HL-60 (cell line): ENCODE data around the gene SETD3.

Source experiments
- DNase-seq, 2 experiments: peaks; one replicate each; pipeline ENCODE4 v3.0.0-alpha.2; 2010 to 2020; ENCODE audit warnings: low read depth in 1 of 2, low spot score in 1 of 2
- H3K27ac ChIP-seq: fragments of 250-450 bp; sonication (Bioruptor Pico); replicated peaks from 2 replicates; pipeline ENCODE4 v1.5.1; 2020; ENCODE audit warnings: mild to moderate bottlenecking, moderate library complexity
- H3K27me3 ChIP-seq: fragments of 250-450 bp; sonication (Bioruptor Pico); 2 replicates; pipeline ENCODE4 v1.5.1; 2021; ENCODE audit warnings: mild to moderate bottlenecking, moderate library complexity; ENCODE audit not compliant: insufficient read depth, poor library complexity, severe bottlenecking
- H3K4me3 ChIP-seq: replicated peaks from 2 replicates; pipeline ENCODE4 v1.5.1; 2011; ENCODE audit warnings: mild to moderate bottlenecking, control low read depth, low read length; ENCODE audit not compliant: insufficient read depth
- GABPA ChIP-seq: IDR thresholded peaks from 2 replicates; pipeline ENCODE4 v1.6.1; 2012; ENCODE audit warnings: low read depth
- POLR2AphosphoS5 ChIP-seq: IDR thresholded peaks from 2 replicates; pipeline ENCODE4 v1.6.1; 2012; ENCODE audit warnings: low read depth
- SPI1 ChIP-seq: IDR thresholded peaks from 2 replicates; pipeline ENCODE4 v1.6.1; 2012; ENCODE audit warnings: low read depth, mild to moderate bottlenecking, borderline replicate concordance
- TF ChIP-seq, protein P1 (sequence below): IDR thresholded peaks from 2 replicates; pipeline ENCODE4 v1.6.1; 2012; ENCODE audit warnings: low read depth; ENCODE audit not compliant: insufficient replicate concordance
- TF ChIP-seq, protein P2 (sequence below): IDR thresholded peaks from one replicate; pipeline ENCODE4 v1.5.1; 2011; ENCODE audit warnings: low read length, control low read depth, inconsistent platforms; ENCODE audit not compliant: insufficient read depth

SETD3 gene

DNA sequence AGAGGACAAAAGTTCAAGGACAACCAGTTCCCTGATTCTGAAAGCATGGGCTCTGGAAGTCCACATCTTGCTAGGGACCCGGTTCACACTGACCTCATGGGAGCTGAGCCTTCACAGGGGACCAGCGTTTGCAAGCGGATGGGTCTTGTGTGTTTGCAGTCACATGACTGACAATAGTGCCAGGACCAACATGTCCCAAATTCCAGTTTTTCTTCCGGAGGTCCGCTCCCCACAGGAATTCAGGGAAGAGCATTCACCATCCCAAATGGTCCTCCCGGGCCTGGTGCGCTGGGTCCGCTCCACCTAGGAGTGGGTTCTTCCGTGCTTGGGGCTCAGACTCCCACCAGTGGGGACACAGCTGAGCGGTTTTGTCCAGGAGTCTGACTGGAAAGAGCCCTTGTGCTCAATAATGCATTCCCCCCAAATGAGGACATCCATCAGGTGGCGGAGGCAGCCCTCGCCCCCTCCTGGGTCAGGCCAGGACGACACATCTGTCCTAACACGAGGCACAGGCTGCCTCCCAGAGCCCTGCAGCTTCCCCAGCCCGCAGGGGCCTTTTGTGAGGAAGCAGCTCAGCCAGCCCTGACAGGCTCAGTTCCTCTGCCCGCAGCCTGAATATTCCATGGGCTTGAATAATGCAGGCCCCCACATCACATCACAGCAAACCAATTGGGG is 116.9 kb downstream of the SETD3 start:
- TF ChIP-seq POLR2AphosphoS5 (no peak), SPI1 (no peak), GABPA (no peak)
- TF ChIP-seq, protein P1, sequence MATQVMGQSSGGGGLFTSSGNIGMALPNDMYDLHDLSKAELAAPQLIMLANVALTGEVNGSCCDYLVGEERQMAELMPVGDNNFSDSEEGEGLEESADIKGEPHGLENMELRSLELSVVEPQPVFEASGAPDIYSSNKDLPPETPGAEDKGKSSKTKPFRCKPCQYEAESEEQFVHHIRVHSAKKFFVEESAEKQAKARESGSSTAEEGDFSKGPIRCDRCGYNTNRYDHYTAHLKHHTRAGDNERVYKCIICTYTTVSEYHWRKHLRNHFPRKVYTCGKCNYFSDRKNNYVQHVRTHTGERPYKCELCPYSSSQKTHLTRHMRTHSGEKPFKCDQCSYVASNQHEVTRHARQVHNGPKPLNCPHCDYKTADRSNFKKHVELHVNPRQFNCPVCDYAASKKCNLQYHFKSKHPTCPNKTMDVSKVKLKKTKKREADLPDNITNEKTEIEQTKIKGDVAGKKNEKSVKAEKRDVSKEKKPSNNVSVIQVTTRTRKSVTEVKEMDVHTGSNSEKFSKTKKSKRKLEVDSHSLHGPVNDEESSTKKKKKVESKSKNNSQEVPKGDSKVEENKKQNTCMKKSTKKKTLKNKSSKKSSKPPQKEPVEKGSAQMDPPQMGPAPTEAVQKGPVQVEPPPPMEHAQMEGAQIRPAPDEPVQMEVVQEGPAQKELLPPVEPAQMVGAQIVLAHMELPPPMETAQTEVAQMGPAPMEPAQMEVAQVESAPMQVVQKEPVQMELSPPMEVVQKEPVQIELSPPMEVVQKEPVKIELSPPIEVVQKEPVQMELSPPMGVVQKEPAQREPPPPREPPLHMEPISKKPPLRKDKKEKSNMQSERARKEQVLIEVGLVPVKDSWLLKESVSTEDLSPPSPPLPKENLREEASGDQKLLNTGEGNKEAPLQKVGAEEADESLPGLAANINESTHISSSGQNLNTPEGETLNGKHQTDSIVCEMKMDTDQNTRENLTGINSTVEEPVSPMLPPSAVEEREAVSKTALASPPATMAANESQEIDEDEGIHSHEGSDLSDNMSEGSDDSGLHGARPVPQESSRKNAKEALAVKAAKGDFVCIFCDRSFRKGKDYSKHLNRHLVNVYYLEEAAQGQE: no peak
- TF ChIP-seq, protein P2, sequence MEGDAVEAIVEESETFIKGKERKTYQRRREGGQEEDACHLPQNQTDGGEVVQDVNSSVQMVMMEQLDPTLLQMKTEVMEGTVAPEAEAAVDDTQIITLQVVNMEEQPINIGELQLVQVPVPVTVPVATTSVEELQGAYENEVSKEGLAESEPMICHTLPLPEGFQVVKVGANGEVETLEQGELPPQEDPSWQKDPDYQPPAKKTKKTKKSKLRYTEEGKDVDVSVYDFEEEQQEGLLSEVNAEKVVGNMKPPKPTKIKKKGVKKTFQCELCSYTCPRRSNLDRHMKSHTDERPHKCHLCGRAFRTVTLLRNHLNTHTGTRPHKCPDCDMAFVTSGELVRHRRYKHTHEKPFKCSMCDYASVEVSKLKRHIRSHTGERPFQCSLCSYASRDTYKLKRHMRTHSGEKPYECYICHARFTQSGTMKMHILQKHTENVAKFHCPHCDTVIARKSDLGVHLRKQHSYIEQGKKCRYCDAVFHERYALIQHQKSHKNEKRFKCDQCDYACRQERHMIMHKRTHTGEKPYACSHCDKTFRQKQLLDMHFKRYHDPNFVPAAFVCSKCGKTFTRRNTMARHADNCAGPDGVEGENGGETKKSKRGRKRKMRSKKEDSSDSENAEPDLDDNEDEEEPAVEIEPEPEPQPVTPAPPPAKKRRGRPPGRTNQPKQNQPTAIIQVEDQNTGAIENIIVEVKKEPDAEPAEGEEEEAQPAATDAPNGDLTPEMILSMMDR: no peak
- no peak for DNase-seq
- Histone ChIP-seq H3K27me3 (no peaks in the 10 kb centered on the region), H3K4me3 (no peak overlapping the region), H3K27ac (no peak overlapping the region)

DNA sequence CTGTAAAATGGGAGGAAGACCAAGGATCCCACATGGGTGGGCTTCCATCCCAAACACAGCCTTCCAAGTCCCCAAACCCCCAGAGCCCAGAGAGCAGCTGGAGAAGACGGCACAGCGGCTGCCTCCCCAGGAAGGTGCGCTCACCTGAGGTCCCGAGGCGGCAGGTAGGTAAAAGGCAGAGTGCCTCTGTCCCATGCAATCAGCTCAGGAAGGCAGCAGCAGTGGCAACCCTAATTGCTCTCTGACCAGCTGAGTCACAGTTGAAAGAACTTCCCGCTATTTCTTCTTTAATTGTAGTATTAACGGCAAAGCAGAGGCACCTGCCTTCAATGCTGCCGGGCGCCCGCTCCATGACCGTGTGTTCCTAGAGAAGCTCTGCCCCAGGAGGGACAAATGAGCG is 117.6 kb downstream of the SETD3 start:
- no peak overlapping the region for H3K4me3 ChIP-seq
- DNase-seq: no peak
- no peak overlapping the region for H3K27ac ChIP-seq
- H3K27me3 ChIP-seq: no peaks in the 10 kb centered on the region
- TF ChIP-seq, protein P2: no peak
- TF ChIP-seq SPI1: no peak
- no peak for TF ChIP-seq POLR2AphosphoS5
- TF ChIP-seq, protein P1: no peak
- TF ChIP-seq GABPA: no peak

DNA sequence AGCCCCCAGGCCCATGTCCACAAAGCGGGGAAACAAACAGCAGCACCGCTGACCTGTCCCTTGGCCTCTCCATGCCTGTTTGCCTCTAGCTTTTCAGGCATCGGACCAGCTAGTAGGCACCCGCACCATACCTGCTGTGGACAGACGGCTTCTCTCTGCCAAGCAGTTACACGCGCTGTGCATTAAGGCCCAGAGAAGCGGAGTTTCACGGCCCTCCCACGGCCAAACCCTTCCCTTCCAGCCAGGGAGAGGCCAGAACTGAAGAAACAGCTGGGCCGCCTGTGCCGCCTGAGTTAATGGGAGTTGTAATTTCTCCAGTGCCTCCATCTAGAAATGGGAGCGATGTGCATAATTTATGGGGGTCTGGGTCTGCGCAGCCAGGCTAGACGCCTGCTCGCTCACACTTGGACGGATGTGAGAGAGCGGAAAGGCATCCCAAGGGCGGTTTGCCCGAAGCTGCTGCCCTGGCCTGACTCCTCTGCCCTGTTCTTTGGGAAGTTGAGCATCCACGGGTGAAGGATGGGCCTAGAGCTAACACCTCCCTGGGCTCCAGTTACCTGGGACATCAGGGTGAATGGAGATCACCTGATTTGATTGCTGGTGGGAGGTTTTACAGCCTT is 119.0 kb downstream of the SETD3 start:
- TF ChIP-seq, protein P2: no peak
- TF ChIP-seq GABPA (no peak), POLR2AphosphoS5 (no peak), SPI1 (no peak)
- TF ChIP-seq, protein P1: no peak
- Histone ChIP-seq H3K4me3 (no peak overlapping the region), H3K27ac (no peak overlapping the region), H3K27me3 (no peaks in the 10 kb centered on the region)
- DNase-seq: no peak
